Activated T-cell treated with anti-CD3 and anti-CD28 coated beads, Interleukin-2, amount 50 U/mL, for 72 hours (primary cell): ENCODE results near the gene CROCC2. TPM values are rescaled to one million over a fixed set of nuclear protein-coding genes. Genes with fewer than 3 reads are reported as not detected.

Experiments
- ATAC-seq, 2 donors: fragments of 150-1000 bp; cut with Tn5 transposase; replicated peaks in 1 of 2; 2 replicates each; pipeline ENCODE4 v1.10.0; 2021; ENCODE audit warnings: moderate library complexity in 2 of 2, mild to moderate bottlenecking in 1 of 2
- DNase-seq, 2 donors: peaks; one replicate each; pipeline ENCODE4 v3.0.0; 2021 to 2022; ENCODE audit warnings: mixed read lengths in 1 of 2
- H3K27ac Mint-ChIP-seq: one replicate; pipeline ENCODE4 v1.8.0; 2022; ENCODE audit warnings: mild to moderate bottlenecking, moderate library complexity, mixed read lengths
- H3K27me3 Mint-ChIP-seq: one replicate; pipeline ENCODE4 v1.8.0; 2022; ENCODE audit warnings: low read depth, mixed read lengths
- H3K36me3 Mint-ChIP-seq, 2 donors: one replicate each; pipeline ENCODE4 v1.8.0; 2022; ENCODE audit warnings: mixed read lengths in 2 of 2, mild to moderate bottlenecking in 1 of 2; ENCODE audit not compliant: insufficient read depth in 2 of 2
- H3K4me1 Mint-ChIP-seq: one replicate; pipeline ENCODE4 v1.8.0; 2022; ENCODE audit warnings: low read depth, mixed read lengths
- H3K4me3 Mint-ChIP-seq, 2 donors: one replicate each; pipeline ENCODE4 v1.8.0; 2022; ENCODE audit warnings: mild to moderate bottlenecking in 2 of 2, mixed read lengths in 2 of 2, moderate library complexity in 2 of 2
- H3K9me3 Mint-ChIP-seq, 2 donors: one replicate each; pipeline ENCODE4 v1.8.0; 2022; ENCODE audit warnings: mixed read lengths in 2 of 2
- total RNA-seq, 2 donors: library from RNA; stranded (reverse); gene quantifications; one replicate each; pipeline ENCODE4 v1.2.3, GENCODE V29; 2022

Gene CROCC2
- total RNA-seq, 2 donors from 2014 or later: not detected

DNA sequence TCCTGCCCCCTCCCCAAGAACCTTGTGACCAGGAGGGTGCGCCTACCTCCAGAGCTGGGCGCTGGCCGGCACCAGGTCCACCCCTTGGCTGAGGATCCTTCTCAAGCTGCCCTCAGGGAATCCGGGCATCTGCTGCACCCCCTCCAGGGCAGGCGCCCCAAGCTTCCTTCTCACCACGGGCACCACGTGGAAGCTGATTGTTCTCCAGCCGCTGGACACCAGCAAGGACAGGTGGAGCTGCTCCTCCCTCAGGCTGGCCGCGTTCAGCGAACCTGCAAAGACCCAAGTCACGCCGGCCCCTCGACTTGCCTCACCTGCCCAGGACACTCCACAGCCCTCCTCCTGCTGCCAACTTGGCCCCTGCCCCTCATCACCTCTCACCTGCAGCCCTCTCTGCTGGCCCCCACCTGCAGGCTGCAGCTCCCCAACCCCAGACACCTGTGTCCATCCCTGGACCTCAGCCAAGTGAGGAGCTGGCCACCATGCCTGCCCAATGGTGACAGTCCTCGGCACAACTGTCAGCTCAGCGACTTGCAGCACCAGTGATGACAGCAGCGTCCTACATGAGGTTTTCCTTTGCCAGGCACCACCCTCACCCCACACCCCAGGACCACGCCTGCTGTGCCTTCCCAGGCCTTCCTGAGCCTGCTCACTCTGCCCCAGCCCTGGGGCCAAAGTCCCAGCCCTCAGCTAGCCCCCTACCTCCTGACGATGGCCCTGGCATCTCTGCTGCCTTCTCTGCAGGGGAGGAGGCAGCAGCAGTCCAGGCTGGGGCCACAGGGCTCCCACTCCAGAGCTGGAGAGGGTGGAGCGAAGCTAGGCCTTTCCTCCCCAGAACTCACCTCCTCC, 14.4 kb upstream of the CROCC2 start:
- no peak for ATAC-seq
- Mint-ChIP-seq H3K27me3 (no peaks in the 10 kb centered on the region), H3K4me3 (no peak overlapping the region), H3K9me3 (no peaks in the 10 kb centered on the region), H3K27ac (no peak overlapping the region), H3K36me3 (no peaks in the 10 kb centered on the region), H3K4me1 (no peaks in the 10 kb centered on the region)
- DNase-seq: no peak

DNA sequence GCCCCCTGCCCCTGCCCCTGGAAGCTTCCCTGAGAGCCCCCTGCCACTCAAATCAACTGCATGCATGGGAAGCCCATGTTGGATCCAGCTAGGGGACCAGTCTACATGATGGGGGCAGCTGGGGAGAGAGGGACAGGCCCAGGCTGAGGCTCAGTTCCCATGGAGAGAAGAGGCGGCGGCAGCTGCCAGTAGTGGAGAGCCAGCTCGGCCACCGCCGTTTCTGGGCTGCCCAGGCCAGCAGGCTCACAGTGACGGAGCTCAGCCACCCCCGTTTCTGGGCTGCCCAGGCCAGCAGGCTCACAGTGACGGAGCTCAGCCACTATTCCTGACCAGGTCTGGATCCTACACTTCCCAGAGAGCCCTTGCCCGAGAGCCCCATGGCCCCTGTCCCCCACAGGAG, 13.8 kb upstream of the CROCC2 start:
- Mint-ChIP-seq H3K27ac (no peak overlapping the region), H3K27me3 (no peaks in the 10 kb centered on the region), H3K4me1 (no peaks in the 10 kb centered on the region), H3K9me3 (no peaks in the 10 kb centered on the region), H3K4me3 (no peak overlapping the region), H3K36me3 (no peaks in the 10 kb centered on the region)
- DNase-seq (no peak), ATAC-seq (no peak)

DNA sequence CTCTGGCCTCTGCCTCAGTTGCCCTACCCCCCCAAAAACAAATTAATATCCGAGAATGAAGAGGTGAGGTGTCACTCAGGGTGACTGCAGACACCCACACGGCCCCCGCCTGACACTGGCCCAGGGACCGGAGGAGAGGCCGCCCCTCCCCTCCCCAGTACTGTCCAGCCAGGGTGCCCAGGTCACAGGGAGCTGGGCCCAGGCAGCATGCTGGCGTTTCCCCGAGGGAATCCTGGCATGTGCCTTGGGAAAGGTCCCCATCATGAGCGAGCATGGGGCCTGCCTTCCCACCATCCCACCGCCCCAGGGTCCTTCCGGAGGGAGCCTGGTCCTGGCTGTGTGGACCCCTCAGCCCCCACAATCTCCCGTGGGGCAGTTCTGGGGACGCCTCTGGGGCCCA, 13.2 kb upstream of the CROCC2 start:
- no peaks in the 10 kb centered on the region for H3K4me1 Mint-ChIP-seq
- DNase-seq (no peak), ATAC-seq (no peak)
- H3K36me3 Mint-ChIP-seq: no peaks in the 10 kb centered on the region
- H3K27ac Mint-ChIP-seq: no peak overlapping the region
- no peaks in the 10 kb centered on the region for H3K27me3 Mint-ChIP-seq
- no peak overlapping the region for H3K4me3 Mint-ChIP-seq
- H3K9me3 Mint-ChIP-seq: no peaks in the 10 kb centered on the region

DNA sequence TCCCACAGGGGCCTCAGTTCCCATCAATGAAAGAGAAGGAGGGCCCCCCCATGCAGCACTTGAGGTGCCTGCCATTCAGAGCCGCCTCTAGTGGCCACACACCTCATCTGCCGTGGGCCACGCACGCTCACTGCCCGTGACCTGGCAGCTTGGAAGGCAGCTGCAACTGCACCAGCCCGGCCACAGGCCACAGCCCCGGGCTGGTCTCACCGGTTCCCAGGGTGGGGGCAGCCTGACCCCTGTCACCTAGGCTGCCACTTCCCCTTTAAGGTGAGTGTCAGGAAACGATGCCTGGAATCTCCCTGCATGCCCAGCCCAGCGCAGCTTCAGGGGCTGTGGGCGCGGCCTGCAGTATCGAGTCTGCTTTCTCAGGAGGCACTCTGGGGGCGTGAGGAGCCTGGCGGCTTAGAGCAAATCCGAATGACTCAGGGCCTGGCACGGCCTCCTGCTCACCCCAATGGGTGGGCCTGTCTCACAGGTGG, 12.7 kb upstream of the CROCC2 start:
- DNase-seq: no peak
- H3K9me3 Mint-ChIP-seq: no peaks in the 10 kb centered on the region
- ATAC-seq: no peak
- H3K36me3 Mint-ChIP-seq: no peaks in the 10 kb centered on the region
- H3K27me3 Mint-ChIP-seq: no peaks in the 10 kb centered on the region
- no peak overlapping the region for H3K4me3 Mint-ChIP-seq
- no peaks in the 10 kb centered on the region for H3K4me1 Mint-ChIP-seq
- no peak overlapping the region for H3K27ac Mint-ChIP-seq

GRCh38 chr2:240894006-240894405, 12.1 kb upstream of the CROCC2 start:
- no peak overlapping the region for H3K4me3 Mint-ChIP-seq
- no peaks in the 10 kb centered on the region for H3K9me3 Mint-ChIP-seq
- DNase-seq (no peak), ATAC-seq (no peak)
- no peaks in the 10 kb centered on the region for H3K4me1 Mint-ChIP-seq
- H3K36me3 Mint-ChIP-seq: no peaks in the 10 kb centered on the region
- no peak overlapping the region for H3K27ac Mint-ChIP-seq
- no peaks in the 10 kb centered on the region for H3K27me3 Mint-ChIP-seq

- DNase-seq (no peak), ATAC-seq (no peak)
- no peak overlapping the region for H3K27ac Mint-ChIP-seq
- H3K27me3 Mint-ChIP-seq: no peaks in the 10 kb centered on the region
- H3K4me3 Mint-ChIP-seq: no peak overlapping the region
- no peaks in the 10 kb centered on the region for H3K36me3 Mint-ChIP-seq
- H3K9me3 Mint-ChIP-seq: no peaks in the 10 kb centered on the region
- no peaks in the 10 kb centered on the region for H3K4me1 Mint-ChIP-seq
Measured at GRCh38 chr2:240894836-240895558, 11.1 kb upstream of the CROCC2 start.

GRCh38 chr2:240895656-240896388, 10.3 kb upstream of the CROCC2 start, which contains the start of gene MAB21L4:
Gene MAB21L4, minus strand, starts transcription at chr2:240896156. Its CDS starts 159 bp downstream, at chr2:240895997.
- H3K4me3 Mint-ChIP-seq: no peak within 1 kb of the TSS
- no peaks in the 10 kb centered on the region for H3K27me3 Mint-ChIP-seq
- H3K9me3 Mint-ChIP-seq: no peaks in the 10 kb centered on the region
- H3K36me3 Mint-ChIP-seq: no peaks in the 10 kb centered on the region
- no peak for DNase-seq
- no peak for ATAC-seq
- H3K4me1 Mint-ChIP-seq: no peaks in the 10 kb centered on the region
- no peak within 1 kb of the TSS for H3K27ac Mint-ChIP-seq

DNA sequence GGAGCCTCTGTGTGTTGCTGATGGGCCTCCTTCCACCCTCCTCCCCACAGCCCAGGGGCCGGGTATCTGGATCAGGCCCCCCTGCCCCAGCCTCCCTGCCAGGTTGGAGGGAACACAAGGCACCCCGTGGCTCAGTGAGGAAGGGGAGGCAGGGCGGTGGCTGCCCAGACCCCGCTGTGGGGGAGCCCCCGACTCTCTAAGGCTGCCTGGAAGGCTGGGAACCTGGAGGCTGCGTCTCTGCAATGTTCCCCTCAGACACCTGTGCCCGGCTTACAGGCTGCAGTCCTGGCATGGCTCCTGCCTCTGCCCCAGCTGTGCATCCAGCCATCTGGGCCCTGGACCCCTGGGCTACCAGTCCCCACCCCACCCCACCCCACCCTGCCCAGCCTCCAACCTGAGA, 9.7 kb upstream of the CROCC2 start:
- no peaks in the 10 kb centered on the region for H3K36me3 Mint-ChIP-seq
- H3K9me3 Mint-ChIP-seq: no peaks in the 10 kb centered on the region
- no peak overlapping the region for H3K27ac Mint-ChIP-seq
- no peaks in the 10 kb centered on the region for H3K27me3 Mint-ChIP-seq
- DNase-seq (no peak), ATAC-seq (no peak)
- H3K4me1 Mint-ChIP-seq: no peaks in the 10 kb centered on the region
- H3K4me3 Mint-ChIP-seq: no peak overlapping the region

DNA sequence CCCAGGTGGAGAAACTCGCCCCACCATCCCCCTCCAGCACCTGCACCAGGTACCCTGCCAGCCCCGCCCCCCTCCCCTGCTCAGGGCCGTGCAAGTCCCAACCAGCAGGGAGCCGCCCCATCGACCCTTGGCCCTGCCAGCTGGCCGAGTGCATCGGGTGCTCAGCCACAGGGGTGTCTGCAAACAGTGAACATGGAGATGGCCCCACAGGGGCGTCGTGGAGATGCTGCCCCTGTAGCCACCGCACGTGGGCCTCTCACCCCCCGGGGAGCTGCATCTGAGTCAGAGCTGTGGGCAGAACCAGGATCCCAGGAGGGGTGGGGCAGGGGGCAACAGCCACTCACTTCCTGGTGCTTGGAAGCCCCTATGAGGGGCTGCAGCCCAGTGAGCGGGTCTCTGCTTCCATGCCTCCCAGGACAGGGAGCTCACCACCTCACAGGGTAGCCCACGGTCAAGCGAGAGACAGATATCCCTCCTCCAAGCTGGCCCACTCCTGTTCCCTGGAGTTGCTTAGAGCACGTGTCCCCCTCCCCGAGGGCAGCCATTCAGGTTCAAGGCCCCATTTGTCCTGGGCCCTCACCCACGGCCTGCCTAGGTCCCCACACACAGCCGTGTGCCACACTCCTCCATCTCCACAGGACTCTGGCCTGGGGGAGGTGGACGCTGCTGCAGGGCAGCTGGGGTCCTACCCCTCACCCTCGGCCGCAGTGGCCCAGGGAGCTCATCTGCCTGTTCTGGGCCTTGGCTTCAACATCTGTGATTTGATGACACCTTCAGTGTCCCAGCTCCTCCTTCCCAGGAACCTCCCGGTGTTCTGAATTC, 9.1 kb upstream of the CROCC2 start:
- Mint-ChIP-seq H3K27me3 (no peaks in the 10 kb centered on the region), H3K9me3 (no peaks in the 10 kb centered on the region), H3K36me3 (no peaks in the 10 kb centered on the region), H3K4me3 (no peak overlapping the region), H3K4me1 (no peaks in the 10 kb centered on the region), H3K27ac (no peak overlapping the region)
- ATAC-seq (no peak), DNase-seq (no peak)

- Mint-ChIP-seq H3K27ac (no peak overlapping the region), H3K36me3 (no peaks in the 10 kb centered on the region), H3K4me1 (no peaks in the 10 kb centered on the region), H3K27me3 (no peaks in the 10 kb centered on the region), H3K4me3 (no peak overlapping the region), H3K9me3 (no peaks in the 10 kb centered on the region)
- no peak for DNase-seq
- ATAC-seq: no peak
Measured at GRCh38 chr2:240898108-240898730, 7.9 kb upstream of the CROCC2 start.

GRCh38 chr2:240898731-240899467, 7.2 kb upstream of the CROCC2 start:
- DNase-seq (no peak), ATAC-seq (no peak)
- no peaks in the 10 kb centered on the region for H3K9me3 Mint-ChIP-seq
- H3K27me3 Mint-ChIP-seq: no peaks in the 10 kb centered on the region
- H3K4me1 Mint-ChIP-seq: no peaks in the 10 kb centered on the region
- no peak overlapping the region for H3K27ac Mint-ChIP-seq
- H3K4me3 Mint-ChIP-seq: no peak overlapping the region
- no peaks in the 10 kb centered on the region for H3K36me3 Mint-ChIP-seq

DNA sequence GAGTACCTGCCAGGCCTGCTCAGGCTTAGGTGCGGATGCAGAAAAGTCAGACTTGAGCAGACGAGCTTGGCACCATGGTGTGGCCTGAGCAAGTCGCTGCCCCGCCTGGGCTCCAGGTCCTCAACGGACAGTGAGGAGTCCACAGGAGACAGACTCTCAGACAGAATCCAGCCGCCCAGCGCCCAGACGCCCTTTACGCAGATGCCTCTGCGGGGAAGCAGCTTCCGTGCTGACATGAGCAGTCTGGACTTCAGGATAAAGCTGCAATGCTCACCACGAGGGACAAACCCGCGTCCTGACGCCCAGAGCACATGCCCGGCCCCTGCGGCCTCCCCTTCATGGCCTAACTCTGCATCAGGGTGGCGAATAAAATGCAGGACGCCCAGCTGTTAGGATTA, 6.7 kb upstream of the CROCC2 start:
- H3K4me1 Mint-ChIP-seq: no peaks in the 10 kb centered on the region
- no peak overlapping the region for H3K27ac Mint-ChIP-seq
- DNase-seq (no peak), ATAC-seq (no peak)
- no peak overlapping the region for H3K4me3 Mint-ChIP-seq
- H3K27me3 Mint-ChIP-seq: no peaks in the 10 kb centered on the region
- H3K9me3 Mint-ChIP-seq: no peaks in the 10 kb centered on the region
- no peaks in the 10 kb centered on the region for H3K36me3 Mint-ChIP-seq
